GM21737 (cell line): ENCODE data around the gene ANKRD10.

Experiments used
- ATAC-seq: cut with Tn5 transposase; IDR thresholded peaks from one replicate; pipeline ENCODE4 v1.9.1; 2021; ENCODE audit warnings: mild to moderate bottlenecking, moderate library complexity; ENCODE audit not compliant: unreplicated experiment

ANKRD10 gene

DNA sequence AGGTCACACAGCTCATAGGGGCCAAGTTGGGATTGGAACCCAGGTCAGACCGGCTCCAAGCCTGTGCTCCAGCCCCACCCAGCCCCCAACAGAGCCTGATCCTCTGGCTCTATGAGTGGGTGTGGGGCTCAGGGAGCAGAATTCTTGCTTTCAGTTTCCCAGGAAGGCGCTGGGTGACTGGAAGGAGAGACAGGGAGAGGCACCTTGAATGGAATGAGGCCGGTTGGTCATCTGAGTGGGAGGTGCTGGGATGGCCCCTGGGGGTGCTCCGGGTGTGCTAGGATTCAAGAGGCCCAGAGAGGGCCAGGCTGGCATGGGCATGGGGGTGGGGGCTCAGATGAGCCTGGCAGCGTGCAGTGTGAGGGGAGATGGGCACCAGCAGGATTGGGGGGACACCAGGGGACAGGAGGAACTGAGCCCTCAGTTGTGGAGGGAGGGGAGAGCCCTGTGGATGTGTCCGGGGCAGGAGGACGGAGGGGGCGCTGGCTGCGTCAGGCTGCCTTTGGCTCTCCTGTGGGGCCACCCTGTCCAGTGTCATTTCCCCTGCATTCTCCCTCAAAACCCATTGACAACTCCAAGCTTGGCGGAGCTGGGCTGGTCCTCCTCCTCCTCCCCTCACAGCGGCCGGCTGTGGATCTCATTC is 31.2 kb upstream of the ANKRD10 start:
- ATAC-seq, result no peak

DNA sequence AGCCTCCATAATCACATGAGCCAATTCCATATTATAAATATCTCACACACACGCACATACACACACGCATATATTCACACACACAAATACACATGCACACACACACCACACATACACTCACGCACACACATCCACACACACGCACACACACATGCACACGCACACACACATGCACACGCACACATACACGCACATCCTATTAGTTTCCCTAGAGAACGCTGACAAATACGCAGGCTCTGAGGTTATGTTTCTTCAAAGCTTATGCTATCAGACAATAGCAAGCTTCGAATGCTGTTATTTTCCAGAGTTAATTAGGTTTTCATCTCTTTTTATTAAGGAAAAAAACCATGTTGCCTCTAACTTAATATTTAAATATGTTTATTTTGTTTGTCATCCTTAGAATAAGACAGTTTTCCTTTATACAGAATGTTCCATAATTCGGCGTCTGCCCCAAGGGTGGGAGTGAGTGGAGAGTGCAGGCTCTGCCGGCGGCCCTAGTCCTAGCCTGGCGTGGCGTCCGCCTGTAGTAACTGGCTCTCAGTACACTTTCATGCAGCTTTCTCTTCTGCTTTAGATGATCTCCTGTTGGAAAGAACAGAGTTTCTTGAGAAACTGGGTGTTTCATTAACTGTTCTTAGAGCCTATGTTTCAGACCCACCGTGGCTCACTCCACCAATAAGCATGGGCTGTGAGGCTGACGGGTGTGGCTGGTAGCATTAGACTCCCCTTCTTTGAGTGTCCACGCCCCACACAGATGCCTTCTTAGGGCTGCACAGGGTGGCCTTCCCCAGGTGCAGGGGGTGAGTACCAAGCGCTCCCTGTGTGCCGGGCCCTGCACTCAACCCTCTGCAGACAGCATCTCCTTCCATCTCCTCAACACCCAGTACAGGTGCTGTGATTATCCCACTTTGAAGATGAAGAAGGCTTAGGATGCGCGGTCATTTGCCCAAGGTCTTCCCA is 30.4 kb upstream of the ANKRD10 start:
- no peak for ATAC-seq

DNA sequence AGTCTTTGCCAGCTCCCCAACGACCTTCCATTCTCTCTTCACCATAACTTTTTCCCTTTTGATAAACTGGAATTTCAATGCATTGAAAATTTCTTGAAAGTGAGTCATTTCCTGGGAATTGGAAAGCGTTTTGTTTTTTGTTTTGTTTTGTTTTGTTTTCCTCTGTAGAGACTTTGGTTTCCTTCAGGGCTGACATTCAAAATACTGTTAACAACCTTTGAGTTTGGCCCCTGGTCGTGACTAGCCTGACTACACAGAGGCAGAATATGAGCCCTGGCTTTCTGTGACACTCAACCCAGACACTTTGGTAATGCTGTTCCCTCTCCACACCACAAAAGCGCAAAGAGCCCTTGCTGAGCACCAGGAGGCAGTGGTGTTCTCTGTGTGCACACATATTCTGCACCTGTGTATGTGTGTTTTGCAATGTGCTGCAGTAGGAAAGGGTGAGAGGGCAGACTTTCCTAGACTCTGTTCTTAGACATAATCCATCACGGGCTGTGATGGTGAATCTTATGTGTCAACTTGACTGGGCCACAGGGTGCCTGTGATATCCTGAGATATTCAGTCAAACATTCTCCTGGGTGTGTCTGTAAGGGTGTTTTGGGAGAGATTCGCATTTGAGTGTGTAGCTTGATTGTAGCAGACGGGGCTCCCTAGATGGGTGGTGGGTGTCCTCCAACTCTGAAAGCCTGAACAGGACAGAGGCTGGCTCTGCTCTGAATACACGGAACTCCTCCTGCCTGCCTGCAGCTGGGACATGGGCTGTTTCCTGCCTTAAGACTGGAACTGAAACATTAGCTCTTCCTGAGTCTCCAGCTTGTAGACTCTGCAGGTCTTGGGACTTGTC is 29.5 kb upstream of the ANKRD10 start:
- ATAC-seq, result peak; percentile 51

DNA sequence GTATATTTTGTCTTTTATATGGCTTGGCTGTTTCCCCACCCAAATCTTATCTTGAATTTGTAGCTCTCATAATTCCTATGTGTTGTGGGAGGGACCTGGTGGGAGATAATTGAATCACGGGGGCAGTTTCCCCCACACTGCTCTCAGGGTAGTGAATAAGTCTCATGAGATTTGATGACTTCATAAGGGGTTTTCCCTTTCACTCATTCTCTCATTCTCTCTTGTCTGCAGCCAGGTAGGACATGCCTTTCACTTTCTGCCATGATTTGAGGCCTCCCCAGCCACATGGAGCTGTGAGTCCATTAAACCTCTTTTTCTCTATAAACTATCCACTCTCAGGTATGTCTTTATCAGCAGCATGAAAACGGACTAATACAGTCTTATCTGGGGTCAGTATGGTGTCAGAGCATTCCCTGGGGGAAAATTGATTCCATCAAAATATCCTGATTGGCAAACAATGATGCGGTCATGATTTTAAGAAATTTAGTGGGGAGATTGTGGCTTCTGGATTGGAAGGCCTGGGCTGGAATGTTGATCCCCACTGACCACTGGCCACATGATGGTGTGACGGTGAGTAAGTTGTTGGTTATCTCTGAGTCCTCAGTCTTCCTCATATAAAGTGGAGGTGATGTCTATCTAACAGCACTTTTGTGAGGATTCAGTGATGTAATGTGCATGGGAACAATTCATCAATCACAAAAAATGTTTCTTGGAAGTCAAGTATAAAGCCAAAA is 27.5 kb upstream of the ANKRD10 start:
- peak; percentile 79 for ATAC-seq

DNA sequence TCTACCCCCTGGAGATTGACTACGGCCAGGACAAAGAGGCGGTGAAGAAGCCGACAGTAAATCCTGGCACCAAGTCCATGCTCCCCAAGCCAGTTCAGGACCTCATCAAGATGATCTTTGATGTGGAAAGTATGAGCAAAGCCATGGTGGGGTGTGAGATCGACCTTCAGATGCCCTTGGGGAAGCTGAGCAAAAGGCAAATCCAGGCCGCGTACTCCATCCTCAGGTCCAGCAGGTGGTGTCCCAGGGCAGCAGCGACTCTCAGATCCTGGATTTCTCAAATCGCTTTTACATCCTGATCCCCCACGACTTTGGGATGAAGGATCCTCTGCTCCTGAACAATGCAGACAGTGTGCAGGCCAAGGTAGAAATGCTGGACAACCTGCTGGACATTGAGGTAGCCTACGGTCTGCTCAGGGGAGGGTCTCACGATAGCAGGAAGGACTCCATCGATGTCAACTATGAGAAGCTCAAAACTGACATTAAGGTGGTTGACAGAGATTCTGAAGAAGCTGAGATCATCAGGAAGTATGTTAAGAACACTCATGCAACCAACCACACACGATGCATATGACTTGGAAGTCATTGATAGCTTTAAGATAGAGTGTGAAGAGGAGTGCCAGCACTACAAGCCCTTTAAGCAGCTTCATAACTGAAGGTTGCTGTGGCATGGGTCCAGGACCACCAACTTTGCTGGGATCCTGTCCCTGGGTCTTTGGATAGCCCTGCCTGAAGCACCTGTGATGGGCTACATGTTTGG is 24.0 kb upstream of the ANKRD10 start:
- no peak for ATAC-seq

DNA sequence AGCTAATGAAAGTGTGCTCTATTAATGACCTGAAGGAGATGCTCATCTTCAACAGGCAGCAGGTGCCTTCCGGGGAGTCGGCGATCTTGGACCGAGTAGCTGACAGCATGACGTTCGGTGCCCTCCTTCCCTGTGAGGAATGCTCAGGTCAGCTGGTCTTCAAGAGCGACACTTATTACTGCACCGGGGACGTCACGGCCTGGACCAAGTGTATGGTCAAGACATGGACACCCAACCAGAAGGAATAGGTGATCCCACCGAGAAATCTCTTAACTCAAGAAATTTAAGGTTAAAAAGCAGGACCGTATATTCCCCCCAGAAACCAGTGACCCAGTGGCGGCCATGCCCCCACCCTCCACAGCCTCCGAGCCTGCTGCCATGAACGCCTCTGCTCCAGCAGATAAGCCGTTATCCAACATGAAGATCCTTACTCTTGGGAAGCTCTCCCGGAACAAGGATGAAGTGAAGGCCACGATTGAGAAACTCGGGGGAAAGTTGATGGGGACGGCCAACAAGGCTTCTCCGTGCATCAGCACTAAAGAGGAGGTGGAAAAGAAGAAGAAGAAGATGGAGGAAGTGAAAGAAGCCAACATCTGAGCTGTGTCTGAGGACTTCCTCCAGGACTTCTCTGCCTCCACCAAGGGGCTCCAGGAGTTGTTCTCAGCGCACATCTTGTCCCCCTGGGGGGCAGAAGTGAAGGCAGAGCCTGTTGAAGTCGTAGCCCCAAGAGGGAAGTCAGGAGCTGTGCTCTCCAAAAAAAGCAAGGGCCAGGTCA is 22.8 kb upstream of the ANKRD10 start:
- no peak for ATAC-seq

DNA sequence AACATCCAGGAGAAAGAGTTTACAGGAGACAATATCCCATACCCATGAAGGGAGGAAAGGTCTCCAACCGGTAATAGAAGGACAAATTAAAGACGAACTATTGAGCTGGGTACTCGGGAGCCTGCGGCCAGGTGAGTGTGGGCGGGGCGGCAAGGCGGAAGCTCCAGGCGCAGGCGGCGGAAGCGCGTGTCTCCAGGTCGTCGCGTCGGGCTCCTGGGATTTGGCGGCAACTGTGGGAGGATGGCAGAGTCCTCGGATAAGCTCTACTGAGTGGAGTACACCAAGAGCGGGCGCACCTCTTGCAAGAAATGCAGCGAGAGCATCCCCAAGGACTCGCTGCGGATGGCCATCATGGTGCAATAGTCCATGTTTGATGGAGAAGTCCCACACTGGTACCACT is 21.6 kb upstream of the ANKRD10 start:
- ATAC-seq, result no peak

DNA sequence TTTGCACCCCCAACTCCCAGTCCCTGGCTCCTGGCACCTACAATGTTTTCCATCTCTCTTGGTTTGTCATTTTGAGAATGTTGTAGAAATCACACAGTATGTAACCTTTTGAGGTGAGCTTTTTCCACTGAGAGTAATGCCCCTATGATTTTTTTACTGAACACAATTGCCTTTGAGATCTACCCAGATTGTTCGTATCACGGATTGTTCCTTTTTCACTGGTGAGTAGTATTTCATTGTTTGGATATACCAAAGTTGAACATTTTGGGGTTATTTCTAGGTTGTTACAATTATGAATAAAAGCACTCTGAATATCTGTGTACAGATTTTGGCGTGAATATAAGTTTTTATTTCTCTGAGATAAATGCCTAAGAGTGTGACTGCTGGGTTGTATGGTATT is 17.7 kb upstream of the ANKRD10 start:
- ATAC-seq, result no peak

DNA sequence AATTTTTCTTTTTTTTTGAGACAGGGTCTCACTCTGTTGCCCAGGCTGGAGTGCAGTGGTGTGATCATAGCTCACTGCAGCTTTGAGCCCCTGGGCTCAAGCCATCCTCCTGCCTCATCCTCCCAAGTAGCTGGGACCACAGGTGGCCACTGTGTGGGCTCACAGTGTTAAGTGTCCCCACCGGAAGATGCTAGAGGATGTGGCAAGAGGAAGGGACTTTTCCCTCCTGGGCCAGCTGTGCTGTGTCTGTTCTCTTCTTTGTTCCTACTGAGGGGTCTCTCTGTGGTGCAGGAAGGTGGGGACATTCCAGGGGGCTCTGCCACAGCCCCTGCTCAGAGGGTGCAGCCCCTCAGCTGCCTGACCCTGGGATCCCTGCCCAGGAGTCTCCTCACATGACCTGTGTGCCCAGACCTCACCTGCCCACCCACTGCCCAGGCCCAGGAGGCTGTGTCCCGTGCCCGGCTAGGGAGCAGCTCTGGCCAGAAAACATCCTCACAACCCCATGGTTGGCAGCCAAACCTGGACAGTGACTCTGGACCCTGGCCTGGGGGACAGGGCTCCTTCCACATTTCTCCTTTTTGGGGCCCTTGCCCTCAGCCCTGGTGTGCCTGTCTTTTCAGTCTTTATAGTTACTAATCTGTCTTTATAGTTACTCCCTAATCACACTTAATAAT is 14.4 kb upstream of the ANKRD10 start:
- ATAC-seq, result peak; percentile 62

DNA sequence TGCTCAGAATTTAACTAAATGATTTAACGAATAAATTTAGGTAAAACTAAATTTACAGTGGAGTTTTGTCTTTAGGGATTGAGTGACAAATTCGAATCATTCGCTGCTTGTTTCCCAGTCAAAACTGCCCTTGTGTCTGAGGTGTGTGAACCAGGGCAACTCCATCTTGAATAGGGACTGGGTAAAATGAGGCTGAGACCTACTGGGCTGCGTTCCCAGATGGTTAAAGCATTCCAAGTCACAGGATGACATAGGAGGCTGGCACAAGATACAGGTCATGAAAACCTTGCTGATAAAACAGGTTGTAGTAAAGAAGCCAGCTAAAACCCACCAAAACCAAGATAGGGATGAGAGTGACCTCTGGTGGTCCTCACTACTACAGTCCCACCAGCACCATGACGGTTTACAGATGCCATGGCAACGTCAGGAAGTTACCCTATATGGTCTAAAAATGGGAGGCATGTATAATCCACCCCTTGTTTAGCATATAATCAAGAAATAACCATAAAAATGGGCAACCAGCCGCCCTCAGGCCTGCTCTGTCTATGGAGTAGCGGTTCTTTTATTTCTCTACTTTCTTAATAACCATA is 10.2 kb upstream of the ANKRD10 start:
- ATAC-seq, result no peak

DNA sequence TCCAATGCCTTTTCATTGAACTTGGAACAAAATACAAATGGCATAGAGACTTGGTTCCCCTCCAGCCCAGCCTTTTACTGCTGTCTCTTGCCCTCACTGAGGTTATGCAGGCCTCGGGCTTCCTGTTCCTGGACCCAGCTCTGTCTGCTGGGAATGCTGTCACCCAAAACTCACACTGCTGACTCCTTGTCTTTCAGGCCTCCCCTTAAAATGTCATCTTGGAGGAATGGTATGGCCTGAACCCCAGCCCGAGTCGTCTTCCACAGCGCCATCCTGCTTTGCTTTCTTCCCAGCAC is 9.7 kb upstream of the ANKRD10 start:
- no peak for ATAC-seq

DNA sequence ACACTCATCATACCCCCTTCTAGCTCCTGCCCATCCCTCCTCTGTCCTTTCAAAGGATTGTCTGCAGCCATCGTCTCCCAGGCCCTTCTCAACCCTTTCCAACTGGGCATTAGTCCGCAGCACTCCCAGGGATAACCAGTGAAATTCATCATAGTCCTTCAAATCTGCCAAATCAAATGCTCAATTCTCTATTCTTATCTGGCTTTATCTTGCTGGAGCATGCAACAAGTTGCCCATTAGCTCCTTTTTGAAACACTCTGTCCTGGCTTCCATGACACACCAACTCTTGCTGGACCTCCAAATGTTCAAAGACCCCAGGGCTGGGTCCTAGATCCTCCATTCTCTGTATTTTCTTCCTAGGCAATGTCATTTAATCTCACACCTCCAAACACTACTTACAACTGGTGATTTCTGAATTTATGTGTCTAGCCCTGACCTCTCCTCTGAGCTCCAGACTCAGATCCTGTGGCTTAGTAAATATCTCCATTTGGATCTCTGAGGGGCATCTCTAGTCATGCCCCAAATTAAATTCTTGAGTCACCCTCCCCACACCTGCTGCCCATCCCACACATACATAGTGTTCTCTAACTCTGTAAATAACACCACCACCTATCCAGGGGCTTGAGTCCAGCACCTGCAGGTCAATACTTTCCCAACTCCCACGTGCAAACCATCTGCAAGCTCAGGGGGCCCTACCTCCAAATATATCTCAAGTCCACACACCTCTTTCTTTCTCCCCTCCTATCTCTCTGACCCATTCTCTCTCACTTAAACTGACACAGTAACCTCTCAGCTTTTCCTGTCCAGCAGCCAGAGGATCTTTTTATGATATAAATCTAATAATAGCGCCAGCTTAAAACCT is 9.1 kb upstream of the ANKRD10 start:
- no peak for ATAC-seq

DNA sequence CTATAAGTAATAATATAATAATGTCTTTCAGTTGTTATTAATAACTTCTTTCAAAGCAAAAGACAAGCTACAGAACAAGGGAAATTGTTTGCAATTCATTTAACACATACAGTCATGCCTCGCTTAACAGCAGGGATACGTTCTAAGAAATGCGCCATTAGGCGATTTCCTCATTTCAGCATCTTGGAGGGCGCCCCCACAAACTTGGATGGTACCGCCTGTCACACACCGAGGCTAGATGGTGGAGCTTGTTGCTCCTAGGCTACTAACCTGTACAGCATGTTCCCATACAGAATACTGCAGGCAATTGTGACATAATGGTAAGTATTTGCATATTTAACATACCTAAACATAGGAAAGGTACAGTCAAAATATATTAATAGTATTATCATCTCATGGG is 8.2 kb upstream of the ANKRD10 start:
- no peak for ATAC-seq

DNA sequence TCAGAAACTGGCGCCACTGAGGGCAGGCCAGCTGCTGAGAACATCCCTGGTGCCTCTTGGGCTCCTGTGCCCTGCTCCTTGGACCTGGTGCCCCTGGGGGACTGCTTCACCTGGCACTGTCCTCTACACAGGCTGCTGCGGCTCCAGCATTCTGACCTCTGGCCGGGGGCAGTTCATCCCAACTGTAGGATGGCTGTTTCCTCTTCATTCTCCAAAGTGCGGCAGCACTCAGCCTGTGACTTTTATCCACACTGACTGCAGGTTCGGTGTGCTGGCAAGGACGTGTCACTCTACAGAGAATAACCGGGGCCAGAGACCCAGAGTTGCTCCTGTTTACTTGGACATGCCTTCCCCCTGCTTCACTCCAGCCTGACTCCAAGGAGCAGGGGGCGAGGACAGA is 7.6 kb upstream of the ANKRD10 start:
- no peak for ATAC-seq

DNA sequence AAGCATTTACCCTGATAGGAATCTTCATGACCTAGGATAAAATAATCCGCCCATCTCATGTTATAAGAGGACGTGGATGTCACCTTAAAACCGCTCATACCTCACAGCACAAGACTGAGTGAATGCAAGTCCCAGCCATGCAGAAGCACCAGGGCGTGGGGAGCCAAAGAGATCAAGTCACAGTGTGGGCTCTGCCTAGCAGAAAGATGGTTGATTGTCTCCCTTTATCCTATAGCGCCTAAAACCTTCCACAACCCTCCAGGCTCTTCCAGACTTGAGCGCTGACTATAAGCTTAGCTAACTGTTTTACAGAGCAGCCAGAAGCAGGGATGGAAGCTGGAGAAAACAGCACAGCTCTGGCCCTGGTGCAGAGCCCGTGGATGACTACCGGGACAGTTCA is 6.8 kb upstream of the ANKRD10 start:
- no peak for ATAC-seq

DNA sequence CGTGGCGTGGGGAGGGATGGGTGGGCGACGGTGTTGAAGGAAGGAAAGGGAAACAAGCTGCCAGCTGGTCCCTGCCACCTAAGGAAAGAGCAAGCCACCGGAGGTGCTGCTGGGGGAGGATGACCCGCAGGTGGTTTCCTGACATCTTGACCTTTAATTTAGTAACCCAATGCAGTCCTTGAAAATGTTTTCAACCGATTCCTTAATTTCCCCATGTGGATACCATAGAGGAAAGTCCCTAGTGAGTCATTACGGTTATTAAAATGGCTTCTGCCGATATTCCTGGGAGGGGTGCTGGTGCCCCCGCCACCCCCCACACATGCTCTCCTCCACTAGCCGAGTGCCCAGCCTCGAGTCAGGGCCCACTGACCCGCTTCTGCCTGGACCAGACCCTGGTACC is 6.3 kb upstream of the ANKRD10 start:
- ATAC-seq, result no peak

DNA sequence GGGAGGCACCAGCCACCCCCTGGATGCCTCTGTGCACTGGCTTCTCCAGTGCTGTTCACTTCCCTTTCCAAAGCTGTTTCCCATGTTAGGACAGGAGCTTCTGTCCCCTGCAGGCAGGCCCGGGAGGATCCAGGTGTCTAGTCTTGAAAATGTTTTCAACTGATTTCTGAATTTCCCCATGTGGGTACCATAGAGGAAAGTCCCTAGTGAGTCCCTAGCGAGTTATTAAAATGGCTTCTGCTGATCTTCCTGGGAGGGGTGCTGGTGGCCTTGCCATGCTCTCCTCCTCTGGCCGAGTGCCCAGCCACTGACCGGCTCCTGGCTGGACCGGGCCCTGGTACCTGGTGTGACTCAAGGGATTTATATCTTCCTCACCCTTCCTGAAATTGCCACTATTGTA is 5.2 kb upstream of the ANKRD10 start:
- no peak for ATAC-seq
